Fibroblast of the aortic adventitia (primary cell): ENCODE measurements around the gene PTCH1. TPM values are rescaled to one million over a fixed set of nuclear protein-coding genes. Genes with fewer than 3 reads are reported as not detected.

Experiments
- DNase-seq: peaks from one replicate; pipeline ENCODE4 v3.0.0-alpha.2; 2010; ENCODE audit warnings: low read depth
- H3K4me3 ChIP-seq: 2 replicates; pipeline ENCODE4 v1.5.1; 2011; ENCODE audit warnings: low read depth, mild to moderate bottlenecking, control low read depth, low read length, moderate library complexity
- CTCF ChIP-seq: IDR thresholded peaks from 2 replicates; pipeline ENCODE4 v1.5.1; 2011; ENCODE audit warnings: mild to moderate bottlenecking, low read length, control low read depth, inconsistent platforms; ENCODE audit not compliant: insufficient read depth
- total RNA-seq: library from RNA; depleted of rRNA; stranded (reverse); fragments of >200 nt; gene quantifications from 2 replicates; pipeline ENCODE4 v1.2.3, GENCODE V29; 2012; ENCODE audit warnings: low replicate concordance

Gene PTCH1
- total RNA-seq, 1 donor = 9.4 TPM

GRCh38 chr9:95446984-95447383, 69.8 kb downstream of the PTCH1 start:
- no peak overlapping the region for H3K4me3 ChIP-seq
- no peak for TF ChIP-seq CTCF
- no peak for DNase-seq

GRCh38 chr9:95446259-95446658, 70.5 kb downstream of the PTCH1 start:
- no peak for TF ChIP-seq CTCF
- DNase-seq = no peak
- no peak overlapping the region for H3K4me3 ChIP-seq

GRCh38 chr9:95444160-95444559, 72.6 kb downstream of the PTCH1 start:
- TF ChIP-seq CTCF = no peak
- no peak for DNase-seq
- no peak overlapping the region for H3K4me3 ChIP-seq

DNA sequence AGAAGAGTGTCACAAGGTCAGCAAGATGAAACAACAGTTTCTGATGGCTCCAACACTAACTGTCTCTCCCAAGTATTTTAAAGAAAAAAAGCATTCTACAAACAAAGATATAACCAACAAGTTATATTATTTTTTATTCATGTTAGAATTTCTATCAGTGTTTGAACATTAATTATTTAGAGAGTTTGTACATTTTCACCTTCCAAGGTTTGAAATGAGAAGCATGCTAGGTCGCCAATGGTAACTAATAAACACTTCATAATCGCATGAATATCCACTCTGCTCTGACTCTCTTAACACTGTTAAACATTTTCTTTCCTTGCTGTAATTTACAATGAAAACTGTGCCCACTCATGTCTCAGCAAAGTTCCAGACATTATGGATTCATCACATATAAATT, 73.5 kb downstream of the PTCH1 start:
- no peak for TF ChIP-seq CTCF
- H3K4me3 ChIP-seq = no peak overlapping the region

DNA sequence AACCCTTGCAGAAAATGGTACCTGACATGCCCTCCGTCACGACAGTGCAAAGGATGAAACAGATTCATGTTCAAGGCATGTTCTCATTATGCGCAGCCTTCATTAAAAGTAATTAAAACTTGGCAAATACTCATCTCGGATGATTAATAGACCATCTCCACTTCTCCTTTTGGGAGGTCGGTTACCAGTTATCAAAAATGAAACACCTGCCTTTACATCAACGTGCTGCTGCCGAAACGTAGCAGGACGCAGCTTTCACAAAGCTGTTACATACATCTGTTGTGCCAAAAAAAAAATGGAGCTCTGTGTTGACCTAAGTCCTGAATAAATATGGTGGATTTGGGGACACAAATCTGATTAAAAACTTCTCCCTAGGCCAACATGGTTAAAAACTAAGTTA, 75.7 kb downstream of the PTCH1 start:
- DNase-seq = no peak
- TF ChIP-seq CTCF = no peak

More for the DNA sequence above, 73.5 kb downstream of the PTCH1 start:
- no peak for DNase-seq

GRCh38 chr9:95440447-95440846, 76.3 kb downstream of the PTCH1 start:
- no peak for TF ChIP-seq CTCF
- H3K4me3 ChIP-seq = no peak overlapping the region
- no peak for DNase-seq

More for the DNA sequence above, 75.7 kb downstream of the PTCH1 start:
- no peak overlapping the region for H3K4me3 ChIP-seq
